ENCODE results near the gene ALDH3B2.

DNA sequence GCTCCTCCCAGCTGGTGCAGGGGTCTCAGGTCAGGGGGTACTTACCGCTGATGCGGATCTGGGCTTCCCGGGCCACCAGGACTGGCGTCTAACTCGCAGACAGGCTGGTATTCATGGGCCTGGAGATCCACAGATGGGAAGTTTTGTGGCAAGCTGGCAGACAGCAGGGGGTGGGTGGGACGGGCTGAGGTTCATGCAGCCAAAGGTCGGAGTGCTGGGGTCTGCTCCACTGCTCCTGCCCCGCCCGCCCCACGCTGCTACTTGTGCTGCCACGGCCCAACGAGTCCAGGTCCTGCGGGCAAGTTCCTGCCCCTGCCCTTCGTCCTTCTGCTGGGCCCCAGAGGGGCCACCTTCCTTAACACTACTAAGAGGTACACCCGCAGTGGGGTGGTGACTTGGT, 27.0 kb downstream of the ALDH3B2 start:
- TF ChIP-seq, protein P1, sequence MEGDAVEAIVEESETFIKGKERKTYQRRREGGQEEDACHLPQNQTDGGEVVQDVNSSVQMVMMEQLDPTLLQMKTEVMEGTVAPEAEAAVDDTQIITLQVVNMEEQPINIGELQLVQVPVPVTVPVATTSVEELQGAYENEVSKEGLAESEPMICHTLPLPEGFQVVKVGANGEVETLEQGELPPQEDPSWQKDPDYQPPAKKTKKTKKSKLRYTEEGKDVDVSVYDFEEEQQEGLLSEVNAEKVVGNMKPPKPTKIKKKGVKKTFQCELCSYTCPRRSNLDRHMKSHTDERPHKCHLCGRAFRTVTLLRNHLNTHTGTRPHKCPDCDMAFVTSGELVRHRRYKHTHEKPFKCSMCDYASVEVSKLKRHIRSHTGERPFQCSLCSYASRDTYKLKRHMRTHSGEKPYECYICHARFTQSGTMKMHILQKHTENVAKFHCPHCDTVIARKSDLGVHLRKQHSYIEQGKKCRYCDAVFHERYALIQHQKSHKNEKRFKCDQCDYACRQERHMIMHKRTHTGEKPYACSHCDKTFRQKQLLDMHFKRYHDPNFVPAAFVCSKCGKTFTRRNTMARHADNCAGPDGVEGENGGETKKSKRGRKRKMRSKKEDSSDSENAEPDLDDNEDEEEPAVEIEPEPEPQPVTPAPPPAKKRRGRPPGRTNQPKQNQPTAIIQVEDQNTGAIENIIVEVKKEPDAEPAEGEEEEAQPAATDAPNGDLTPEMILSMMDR (IDR thresholded peaks at IDR 0.05; ENCODE audit: insufficient read depth, low read length, poor library complexity, severe bottlenecking): no peak
- no peak for TF ChIP-seq EZH2phosphoT487 (conservative IDR thresholded peaks at IDR 0.05; ENCODE audit: low read length)
